HepG2 (cell line): Measurements from ENCODE around the gene LGALS8. TPM values are rescaled to one million over a fixed set of nuclear protein-coding genes. Genes with fewer than 3 reads are reported as not detected.

Experiments
- ATAC-seq: fragments of 200-7000 bp; cut with Tn5 transposase; 3 replicates; pipeline ENCODE4 v1.9.1; 2020; ENCODE audit warnings: mild to moderate bottlenecking, moderate library complexity
- BruUV-seq: library from RNA; stranded (reverse); fragments of 400-500 nt; replicated peaks from 2 replicates; lab custom pipeline; 2021; lab: Mats Ljungman, UMichigan
- CTCF ChIA-PET: fragments of 300-600 bp; formaldehyde crosslinking; extraction: SDS; loops from one replicate; lab custom pipeline; 2021; ENCODE audit warnings: low total read pairs, inconsistent platforms, low intra/inter-chr PET ratio; lab: Yijun Ruan, JAX
- POLR2A ChIA-PET: fragments of 350-600 bp; sonication (Branson Sonifier 250); formaldehyde crosslinking; loops from one replicate; lab custom pipeline; 2020; ENCODE audit warnings: antibody characterized with exemption, inconsistent platforms; lab: Yijun Ruan, JAX
- DNase-seq: peaks from one replicate; pipeline ENCODE4 v3.0.0-alpha.2; 2015; ENCODE audit warnings: low spot score
- FAIRE-seq: peaks from 3 replicates; lab custom pipeline; 2011; peaks lifted over from hg19 to GRCh38; lab: Jason Lieb, UNC
- H2AFZ ChIP-seq: one replicate; pipeline ENCODE4 v1.6.1; 2011; ENCODE audit warnings: low read length, inconsistent platforms
- H3K27ac ChIP-seq: fragments of 300-600 bp; 3 replicates; pipeline ENCODE4 v1.8.0; 2011; ENCODE audit warnings: mixed run types, mild to moderate bottlenecking, mixed read lengths, low read length, inconsistent platforms; ENCODE audit not compliant: insufficient read depth; ENCODE audit errors: extremely low read length
- H3K27me3 ChIP-seq, 2 experiments: fragments of 200-600 bp in 1 of 2; 2 replicates in 1 of 2; 3 replicates in 1 of 2; pipeline versions ENCODE4 v1.6.0 to v1.8.0; 2011; ENCODE audit warnings: low read length in 2 of 2, mild to moderate bottlenecking in 2 of 2, moderate library complexity in 2 of 2, inconsistent platforms in 1 of 2; ENCODE audit not compliant: insufficient read depth in 2 of 2, control insufficient read depth in 1 of 2
- H3K36me3 ChIP-seq, 2 experiments: fragments of 200-600 bp in 1 of 2; replicated peaks in 1 of 2; 2 replicates in 1 of 2; 3 replicates in 1 of 2; pipeline versions ENCODE4 v1.5.1 to v1.8.0; 2011; ENCODE audit warnings: low read length in 2 of 2, inconsistent platforms in 1 of 2; ENCODE audit not compliant: insufficient read depth in 2 of 2, control insufficient read depth in 1 of 2
- H3K4me1 ChIP-seq: 2 replicates; pipeline ENCODE4 v1.5.1; 2012; ENCODE audit warnings: low read length, inconsistent platforms; ENCODE audit not compliant: insufficient read depth
- H3K4me2 ChIP-seq: 2 replicates; pipeline ENCODE4 v1.6.0; 2011; ENCODE audit warnings: low read depth, low read length, inconsistent platforms
- H3K4me3 ChIP-seq, 3 experiments: fragments of 200-600 bp in 1 of 3; sonication (generic), shearing (Covaris generic) in 1 of 3; replicated peaks in 1 of 3; 2 replicates each; pipeline ENCODE4 v1.5.1; 2011 to 2016; ENCODE audit warnings: low read length in 3 of 3, inconsistent platforms in 2 of 3, low read depth in 2 of 3, mild to moderate bottlenecking in 2 of 3, control low read depth in 1 of 3, mixed read lengths in 1 of 3; ENCODE audit not compliant: insufficient read depth in 1 of 3
- H3K79me2 ChIP-seq: one replicate; pipeline ENCODE4 v1.6.1; 2011; ENCODE audit warnings: low read length, inconsistent platforms; ENCODE audit not compliant: insufficient read depth
- H3K9ac ChIP-seq: 2 replicates; pipeline ENCODE4 v1.6.0; 2011; ENCODE audit warnings: mild to moderate bottlenecking, low read depth, low read length, inconsistent platforms; ENCODE audit not compliant: insufficient read depth
- H3K9me3 ChIP-seq: 2 replicates; pipeline ENCODE4 v1.5.1; 2012; ENCODE audit warnings: mild to moderate bottlenecking, low read length
- H4K20me1 ChIP-seq: 2 replicates; pipeline ENCODE4 v1.6.0; 2011; ENCODE audit warnings: inconsistent platforms, mild to moderate bottlenecking, low read length, moderate library complexity; ENCODE audit not compliant: insufficient read depth
- MLX ChIP-seq: IDR thresholded peaks from 2 replicates; pipeline ENCODE4 v1.6.1; 2016
- NCOA5 ChIP-seq: sonication (generic); formaldehyde crosslinking; IDR thresholded peaks from 2 replicates; pipeline ENCODE4 v1.4.0; 2020; ENCODE audit warnings: missing genetic modification reagents
- PHF20 ChIP-seq: sonication (generic); formaldehyde crosslinking; IDR thresholded peaks from 2 replicates; pipeline ENCODE4 v1.5.0; 2020; ENCODE audit warnings: mild to moderate bottlenecking, missing genetic modification reagents
- PLSCR1 ChIP-seq: sonication (generic); formaldehyde crosslinking; IDR thresholded peaks from 2 replicates; pipeline ENCODE4 v1.5.0; 2020; ENCODE audit warnings: missing genetic modification reagents, mild to moderate bottlenecking, borderline replicate concordance
- ZMYM3 ChIP-seq: sonication (generic); formaldehyde crosslinking; IDR thresholded peaks from 2 replicates; pipeline ENCODE4 v1.5.1; 2020; ENCODE audit warnings: mild to moderate bottlenecking, missing genetic modification reagents
- ZNF234 ChIP-seq: sonication (generic); formaldehyde crosslinking; conservative IDR thresholded peaks from 2 replicates; pipeline ENCODE4 v1.5.1; 2020; ENCODE audit warnings: mild to moderate bottlenecking, missing genetic modification reagents
- ZXDC ChIP-seq: sonication (generic); formaldehyde crosslinking; IDR thresholded peaks from 2 replicates; pipeline ENCODE4 v1.5.0; 2020; ENCODE audit warnings: mild to moderate bottlenecking, missing genetic modification reagents
- WGBS: methylation state at CpG from one replicate; pipeline ENCODE4 v1.1.6; 2017; ENCODE audit warnings: low lambda C conversion rate; 5-methylcytosine and 5-hydroxymethylcytosine counted together
- in situ Hi-C: cut with HindIII; loops from 2 replicates; pipeline ENCODE4 v1.10.0; 2017; ENCODE audit warnings: low pct_unique_long_range_greater_than_20kb; ENCODE audit not compliant: extremely low pct_ligation_motif_present
- intact Hi-C: fragments of 100-400 bp; cut with micrococcal nuclease; formaldehyde crosslinking; loops from one replicate; pipeline ENCODE4 v1.10.0; 2022; ENCODE audit not compliant: unreplicated experiment
- polyA plus RNA-seq, 8 experiments: library from polyadenylated mRNA; depleted of rRNA in 3 of 8; stranded (reverse) in 7 of 8; unstranded in 1 of 8; fragments of >200 nt; fragmentation: Illumina TruSeq in 4 of 8; extraction: Trizol in 4 of 8; gene quantifications; 2 replicates each; pipeline versions ENCODE4 v1.2.1 to v1.2.3, GENCODE V29; 2011 to 2016; ENCODE audit warnings: low read depth in 4 of 8, missing spikeins in 1 of 8, mixed read lengths in 1 of 8; ENCODE audit not compliant: insufficient read depth in 1 of 8
- total RNA-seq, 5 experiments: library from RNA; depleted of rRNA; stranded (reverse); fragments of >200 nt; fragmentation: Illumina TruSeq; extraction: Trizol; gene quantifications; 2 replicates each; pipeline ENCODE4 v1.2.3, GENCODE V29; 2016; ENCODE audit warnings: low read depth in 1 of 5

LGALS8 gene
- total and polyA plus RNA-seq, 2 of the 13 experiments (the other 11 are each of a cell fraction or from before 2014, with no cell fraction given) = 29.3 to 185 TPM

- H3K4me3 ChIP-seq = no peak overlapping the region
- no peak overlapping the region for H2AFZ ChIP-seq
- no peak overlapping the region for H3K27ac ChIP-seq
- H3K27me3 ChIP-seq = no peaks in the 10 kb centered on the region
- POLR2A ChIA-PET = no interaction called here
- CTCF ChIA-PET = no interaction called here
- H3K9me3 ChIP-seq = no peaks in the 10 kb centered on the region
- DNase-seq = no peak
- no peak overlapping the region for H3K9ac ChIP-seq
- BruUV-seq = no TSS peak
- H4K20me1 ChIP-seq = no peaks in the 10 kb centered on the region
- H3K4me2 ChIP-seq = no peak overlapping the region
- no peaks in the 10 kb centered on the region for H3K79me2 ChIP-seq
- 99% methylated on average over 3 of the region's 3 CpGs for WGBS
- in situ Hi-C loops (no loop called here), intact Hi-C loops (no loop called here)
- no peak for ATAC-seq
- no peak for TF ChIP-seq MLX
- no peak for TF ChIP-seq PLSCR1
- TF ChIP-seq ZXDC = no peak
- TF ChIP-seq ZMYM3 (CRISPR knock-in tag) = no peak
- no peak for TF ChIP-seq NCOA5 (CRISPR knock-in tag)
- TF ChIP-seq ZNF234 (CRISPR knock-in tag) = no peak
- TF ChIP-seq PHF20 (CRISPR knock-in tag) = no peak
- H3K36me3 ChIP-seq = peaks cover 24 to 70% of the 10 kb centered on the region in 2 experiments
- no peaks in the 10 kb centered on the region for H3K4me1 ChIP-seq
- FAIRE-seq = no peak
Observed at GRCh38 chr1:236558846-236559245, 35.1 kb downstream of the LGALS8 start.
